ENCODE data around the gene ZNHIT2.
A peak's percentile ranks its signal among the peaks of the same experiment; 100 is the strongest.
"Not testable (repeated sequence)": the region's sequence is repeated elsewhere in the genome, so short reads cannot be mapped to it uniquely, and the experiment has no call there.

The ZNHIT2 gene

GRCh38 chr11:65117206-65118096 lies at the start of gene ZNHIT2:
TSS of gene ZNHIT2 (minus strand) at chr11:65117701. CDS start at chr11:65117653, 48 bp downstream.
- peak; percentile 100 for DNase-seq

GRCh38 chr11:65166893-65167292 lies 49.4 kb upstream of the ZNHIT2 start:
- DNase-seq = no peak

- no peak for DNase-seq
Observed at GRCh38 chr11:65165410-65166317, 48.2 kb upstream of the ZNHIT2 start.

GRCh38 chr11:65163684-65164083 lies 46.2 kb upstream of the ZNHIT2 start:
- DNase-seq = no peak

- no peak for DNase-seq
Observed at GRCh38 chr11:65160643-65161042, 43.1 kb upstream of the ZNHIT2 start.

GRCh38 chr11:65159012-65159411 lies 41.5 kb upstream of the ZNHIT2 start:
- DNase-seq = no peak

GRCh38 chr11:65157336-65157735 lies 39.8 kb upstream of the ZNHIT2 start:
- DNase-seq = no peak

GRCh38 chr11:65156926-65157325 lies 39.4 kb upstream of the ZNHIT2 start:
- no peak for DNase-seq

GRCh38 chr11:65156256-65156655 lies 38.8 kb upstream of the ZNHIT2 start:
- no peak for DNase-seq

GRCh38 chr11:65152122-65152521 lies 34.6 kb upstream of the ZNHIT2 start:
- no peak for DNase-seq

- no peak for DNase-seq
Observed at GRCh38 chr11:65151331-65151899, 33.9 kb upstream of the ZNHIT2 start.

GRCh38 chr11:65150509-65151299 lies 33.2 kb upstream of the ZNHIT2 start:
- DNase-seq = peak; percentile 58 to 67

GRCh38 chr11:65150131-65150508 lies 32.6 kb upstream of the ZNHIT2 start:
- DNase-seq = not testable (repeated sequence)

- no peak for DNase-seq
Observed at GRCh38 chr11:65148657-65149056, 31.2 kb upstream of the ZNHIT2 start.

GRCh38 chr11:65147352-65148075 lies 30.0 kb upstream of the ZNHIT2 start:
- no peak for DNase-seq

- no peak for DNase-seq
Observed at GRCh38 chr11:65141896-65142494, 24.5 kb upstream of the ZNHIT2 start.

GRCh38 chr11:65136515-65137096 lies 19.1 kb upstream of the ZNHIT2 start:
- no peak for DNase-seq

GRCh38 chr11:65135633-65136145 lies 18.2 kb upstream of the ZNHIT2 start:
- no peak for DNase-seq

- peak; percentile 78 to 84 for DNase-seq
Observed at GRCh38 chr11:65134952-65135632, 17.6 kb upstream of the ZNHIT2 start.

Data from activated T-cell treated with anti-CD3 and anti-CD28 coated beads, Interleukin-2, amount 50 U/mL, for 48 hours (primary cell).